H1 (cell line): ENCODE data around the gene SLC22A3. TPM values are rescaled to one million over a fixed set of nuclear protein-coding genes. Genes with fewer than 3 reads are reported as not detected.

Experiments used
- CTCF ChIA-PET: fragments of 300-600 bp; sonication (Branson Sonifier 250); formaldehyde crosslinking; loops from one replicate; lab custom pipeline; 2021; ENCODE audit not compliant: partially characterized antibody; lab: Charles Lee
- POLR2A ChIA-PET: fragments of 300-600 bp; sonication (Branson Sonifier 250); formaldehyde crosslinking; loops from one replicate; lab custom pipeline; 2021; ENCODE audit warnings: inconsistent platforms; ENCODE audit not compliant: partially characterized antibody; lab: Charles Lee
- DNase-seq, 2 experiments: peaks; one replicate each; pipeline versions ENCODE4 v3.0.0 to v3.0.0-alpha.2; 2010 to 2022; ENCODE audit warnings: low spot score in 2 of 2, low read depth in 1 of 2, mixed read lengths in 1 of 2
- FAIRE-seq: peaks from 2 replicates; lab custom pipeline; 2011; peaks lifted over from hg19 to GRCh38; lab: Jason Lieb, UNC
- H2AFZ ChIP-seq: 2 replicates; pipeline ENCODE4 v1.8.1; 2012; ENCODE audit warnings: low read length, inconsistent platforms
- H2AK5ac ChIP-seq: 2 replicates; pipeline ENCODE4 v1.6.1; 2013; ENCODE audit warnings: low read depth, low read length
- H2BK120ac ChIP-seq: replicated peaks from 2 replicates; pipeline ENCODE3; 2013; ENCODE audit warnings: low read depth, low read length, inconsistent platforms
- H2BK12ac ChIP-seq: 2 replicates; pipeline ENCODE4 v1.6.1; 2013; ENCODE audit warnings: low read depth, low read length
- H2BK15ac ChIP-seq: 2 replicates; pipeline ENCODE4 v1.6.1; 2013; ENCODE audit warnings: low read length
- H2BK20ac ChIP-seq: 2 replicates; pipeline ENCODE4 v1.6.1; 2013; ENCODE audit warnings: low read length
- H2BK5ac ChIP-seq: 2 replicates; pipeline ENCODE4 v1.6.1; 2013; ENCODE audit warnings: low read depth, low read length
- H3K14ac ChIP-seq: 2 replicates; pipeline ENCODE4 v1.6.1; 2013; ENCODE audit warnings: inconsistent platforms; ENCODE audit not compliant: insufficient read length
- H3K18ac ChIP-seq: 2 replicates; pipeline ENCODE4 v1.6.1; 2013; ENCODE audit warnings: low read length; ENCODE audit errors: extremely low read depth
- H3K23ac ChIP-seq: 2 replicates; pipeline ENCODE4 v1.6.1; 2013; ENCODE audit warnings: inconsistent platforms; ENCODE audit not compliant: insufficient read length
- H3K23me2 ChIP-seq: 2 replicates; pipeline ENCODE4 v1.6.1; 2013; ENCODE audit warnings: low read depth, low read length
- H3K27ac ChIP-seq: 2 replicates; pipeline ENCODE4 v1.6.1; 2011; ENCODE audit warnings: low read depth, low read length, inconsistent platforms
- H3K27me3 ChIP-seq, 4 experiments: replicated peaks in 1 of 4; 1 replicate in 1 of 4; 2 replicates in 3 of 4; pipeline versions ENCODE4 v1.6.1 to v1.8.1; 2011 to 2013; ENCODE audit warnings: low read length in 3 of 4, mild to moderate bottlenecking in 3 of 4, inconsistent platforms in 2 of 4, mixed read lengths in 2 of 4, moderate library complexity in 1 of 4; ENCODE audit not compliant: control insufficient read depth in 3 of 4, insufficient read depth in 3 of 4; ENCODE audit errors: extremely low read depth in 1 of 4
- H3K36me3 ChIP-seq, 4 experiments: 2 replicates each; pipeline versions ENCODE4 v1.6.1 to v1.8.1; 2011 to 2013; ENCODE audit warnings: mild to moderate bottlenecking in 4 of 4, low read length in 3 of 4, moderate library complexity in 2 of 4, control low read depth in 1 of 4, inconsistent platforms in 1 of 4; ENCODE audit not compliant: insufficient read depth in 4 of 4, control insufficient read depth in 2 of 4
- H3K4ac ChIP-seq: replicated peaks from 2 replicates; pipeline ENCODE3; 2013; ENCODE audit warnings: low read length, low read depth, mixed read lengths, inconsistent platforms; ENCODE audit not compliant: insufficient read length
- H3K4me1 ChIP-seq, 4 experiments: replicated peaks in 1 of 4; 1 replicate in 1 of 4; 2 replicates in 3 of 4; pipeline versions ENCODE4 v1.6.1 to v1.8.1; 2011 to 2013; ENCODE audit warnings: low read length in 3 of 4, inconsistent platforms in 2 of 4, mixed read lengths in 1 of 4; ENCODE audit not compliant: insufficient read depth in 4 of 4, control insufficient read depth in 3 of 4
- H3K4me2 ChIP-seq, 2 experiments: 2 replicates each; pipeline versions ENCODE4 v1.6.1 to v1.8.1; 2011 to 2013; ENCODE audit warnings: low read depth in 2 of 2, low read length in 2 of 2, control low read depth in 1 of 2, inconsistent platforms in 1 of 2, mild to moderate bottlenecking in 1 of 2; ENCODE audit not compliant: insufficient read depth in 1 of 2
- H3K4me3 ChIP-seq, 4 experiments: fragments of 200-600, 300-600 bp in 1 of 4; sonication (generic), shearing (Covaris generic), sonication (Bioruptor Twin) in 1 of 4; 2 replicates each; pipeline versions ENCODE4 v1.5.1 to v1.8.1; 2011 to 2016; ENCODE audit warnings: low read length in 4 of 4, low read depth in 3 of 4, control low read depth in 2 of 4, inconsistent platforms in 2 of 4, mild to moderate bottlenecking in 2 of 4, mixed read lengths in 1 of 4, moderate library complexity in 1 of 4; ENCODE audit not compliant: insufficient read depth in 2 of 4; ENCODE audit errors: extremely low read depth in 1 of 4
- H3K56ac ChIP-seq: replicated peaks from 2 replicates; pipeline ENCODE3; 2013; ENCODE audit warnings: low read depth, mild to moderate bottlenecking, mixed read lengths, low read length, inconsistent platforms; ENCODE audit not compliant: insufficient read length
- H3K79me1 ChIP-seq: 2 replicates; pipeline ENCODE4 v1.6.1; 2013; ENCODE audit warnings: low read depth, low read length, control low read depth
- H3K79me2 ChIP-seq, 2 experiments: 2 replicates each; pipeline versions ENCODE4 v1.6.1 to v1.8.1; 2012 to 2013; ENCODE audit warnings: low read length in 2 of 2, mild to moderate bottlenecking in 2 of 2, inconsistent platforms in 1 of 2; ENCODE audit not compliant: insufficient read depth in 2 of 2, control insufficient read depth in 1 of 2
- H3K9ac ChIP-seq, 4 experiments: replicated peaks in 1 of 4; 1 replicate in 1 of 4; 2 replicates in 3 of 4; pipeline versions ENCODE4 v1.6.1 to v1.8.1; 2011 to 2013; ENCODE audit warnings: low read depth in 3 of 4, low read length in 3 of 4, control low read depth in 2 of 4, mild to moderate bottlenecking in 2 of 4, moderate library complexity in 2 of 4, inconsistent platforms in 1 of 4; ENCODE audit errors: extremely low read depth in 1 of 4
- H3K9me3 ChIP-seq, 2 experiments: 2 replicates each; pipeline versions ENCODE4 v1.6.1 to v1.8.1; 2012 to 2013; ENCODE audit warnings: mild to moderate bottlenecking in 2 of 2, moderate library complexity in 2 of 2, control low read depth in 1 of 2, inconsistent platforms in 1 of 2, low read depth in 1 of 2, low read length in 1 of 2, mixed read lengths in 1 of 2; ENCODE audit not compliant: insufficient read depth in 2 of 2
- H4K20me1 ChIP-seq, 2 experiments: replicated peaks in 1 of 2; 2 replicates each; pipeline versions ENCODE3 to v1.8.1; 2011 to 2013; ENCODE audit warnings: inconsistent platforms in 2 of 2, low read length in 2 of 2, mild to moderate bottlenecking in 1 of 2; ENCODE audit not compliant: insufficient read depth in 2 of 2, control insufficient read depth in 1 of 2
- H4K5ac ChIP-seq: 2 replicates; pipeline ENCODE4 v1.6.1; 2013; ENCODE audit warnings: low read length, low read depth, mixed read lengths, inconsistent platforms; ENCODE audit not compliant: insufficient read length
- H4K8ac ChIP-seq: 2 replicates; pipeline ENCODE4 v1.8.0; 2013; ENCODE audit warnings: mild to moderate bottlenecking, moderate library complexity, low read length, inconsistent platforms; ENCODE audit not compliant: insufficient read depth; ENCODE audit errors: extremely low read depth
- H4K91ac ChIP-seq: replicated peaks from 2 replicates; pipeline ENCODE3; 2013; ENCODE audit warnings: low read length, mixed read lengths, inconsistent platforms; ENCODE audit not compliant: insufficient read length
- ASH2L ChIP-seq: fragments of 200-600, 300-600 bp; sonication (generic); IDR thresholded peaks from one replicate; pipeline ENCODE4 v1.7.1; 2017; ENCODE audit warnings: low read length
- BCL11A ChIP-seq, 2 experiments: IDR thresholded peaks; one replicate each; pipeline ENCODE4 v1.6.1; 2011; ENCODE audit warnings: low read depth in 2 of 2, low read length in 2 of 2, mild to moderate bottlenecking in 2 of 2
- CBX8 ChIP-seq: fragments of 300-800, 300-1000 bp; sonication (generic); IDR thresholded peaks from 2 replicates; pipeline ENCODE4 v1.7.1; 2016; ENCODE audit warnings: low read depth, low read length, borderline replicate concordance
- GABPA ChIP-seq: IDR thresholded peaks from 2 replicates; pipeline ENCODE4 v1.6.1; 2011; ENCODE audit warnings: mild to moderate bottlenecking, low read length, moderate library complexity, borderline replicate concordance; ENCODE audit not compliant: insufficient read depth
- KDM4A ChIP-seq: IDR thresholded peaks from one replicate; pipeline ENCODE4 v1.7.1; 2012; ENCODE audit warnings: low read depth, mild to moderate bottlenecking, moderate library complexity, low read length, inconsistent platforms; ENCODE audit not compliant: severe bottlenecking
- NANOG ChIP-seq: IDR thresholded peaks from 2 replicates; pipeline ENCODE4 v1.6.1; 2011; ENCODE audit warnings: low read length, low read depth, mild to moderate bottlenecking, inconsistent platforms; ENCODE audit not compliant: insufficient read depth, poor library complexity, severe bottlenecking
- SP4 ChIP-seq: IDR thresholded peaks from 2 replicates; pipeline ENCODE4 v1.6.1; 2012; ENCODE audit warnings: low read length, inconsistent platforms
- WGBS, 2 experiments: shearing (Covaris generic) in 1 of 2; methylation state at CpG; one replicate each; pipeline versions ENCODE4 v1.1.6 to v1.1.7; 2013 to 2015; ENCODE audit warnings: low lambda C conversion rate in 2 of 2, mixed read lengths in 2 of 2, inconsistent platforms in 1 of 2, low coverage in 1 of 2, missing lambda C conversion rate in 1 of 2; ENCODE audit not compliant: insufficient replicate concordance in 2 of 2, insufficient coverage in 1 of 2, insufficient read length in 1 of 2; ENCODE audit errors: extremely low coverage in 1 of 2, missing lambda C conversion rate in 1 of 2; 5-methylcytosine and 5-hydroxymethylcytosine counted together
- polyA plus RNA-seq, 7 experiments: library from polyadenylated mRNA; depleted of rRNA in 3 of 7; stranded (reverse) in 5 of 7; unstranded in 2 of 7; fragments of >200 nt in 5 of 7; fragments of 200-250 nt in 2 of 7; gene quantifications; 1 replicate in 5 of 7; 2 replicates in 1 of 7; 4 replicates in 1 of 7; pipeline versions ENCODE4 v1.2.1 to v1.2.3, GENCODE V29; 2011 to 2013; ENCODE audit warnings: missing spikeins in 2 of 7, mixed read lengths in 2 of 7
- total RNA-seq: library from RNA; stranded (reverse); fragmentation: NEBNext Ultra II Directional; extraction: Animal tissue kit (Norgen Biotek cat#: 25700); gene quantifications from 2 replicates; pipeline ENCODE4 v1.2.1, GENCODE V29; 2021

SLC22A3 gene
- total and polyA plus RNA-seq, 2 of the 8 experiments (the other 6 are each of a cell fraction or from before 2014, with no cell fraction given), result 1.0 to 2.9 TPM

GRCh38 chr6:160388922-160389321, 40.7 kb downstream of the SLC22A3 start:
- WGBS, 2 experiments, result 90% methylated on average over 4 of the region's 4 CpGs; no CpG with 5 or more reads in 1 of the 2 experiments
- Histone ChIP-seq H4K91ac (no peak overlapping the region), H3K79me1 (no peaks in the 10 kb centered on the region), H2BK15ac (no peak overlapping the region), H3K4me1 (no peaks in the 10 kb centered on the region; a peak in 1 of 7 replicates), H3K23ac (no peak overlapping the region), H3K23me2 (peaks cover 1% of the 10 kb centered on the region; the same call in 1 of the 2 replicates), H2BK120ac (no peak overlapping the region), H3K56ac (no peak overlapping the region), H3K79me2 (no peaks in the 10 kb centered on the region), H3K4me2 (no peak overlapping the region), H3K4ac (no peak overlapping the region), H4K5ac (no peak overlapping the region), H3K18ac (no peak overlapping the region), H2AFZ (no peak overlapping the region), H3K4me3 (no peak overlapping the region), H2AK5ac (no peak overlapping the region; the same call in 1 of the 2 replicates), H2BK20ac (no peak overlapping the region), H2BK5ac (no peak overlapping the region), H3K9me3 (no peaks in the 10 kb centered on the region), H3K9ac (no peak overlapping the region), H3K27me3 (no peaks in the 10 kb centered on the region), H3K14ac (no peak overlapping the region), H4K8ac (no peak overlapping the region), H4K20me1 (no peaks in the 10 kb centered on the region), H3K27ac (no peak overlapping the region), H2BK12ac (no peak overlapping the region), H3K36me3 (no peaks in the 10 kb centered on the region)
- CTCF ChIA-PET, result no interaction called here
- no peak for TF ChIP-seq ASH2L
- TF ChIP-seq CBX8, result no peak
- TF ChIP-seq BCL11A (IDR thresholded peaks at IDR 0.05; ENCODE audit: low read depth in 2 of 2, low read length in 2 of 2), result no peak
- no peak for TF ChIP-seq SP4
- no peak for TF ChIP-seq NANOG
- no peak for TF ChIP-seq GABPA
- no peak for TF ChIP-seq KDM4A
- POLR2A ChIA-PET, result no interaction called here
- FAIRE-seq (no peak), DNase-seq (no peak)
